GM10248 (cell line): ENCODE results near the gene APLN.

Experiments
- CTCF ChIA-PET: fragments of 300-600 bp; sonication (Branson Sonifier 250); formaldehyde crosslinking; extraction: SDS; loops from one replicate; lab custom pipeline; 2021; ENCODE audit warnings: antibody characterized with exemption; lab: Yijun Ruan, JAX
- POLR2A ChIA-PET: fragments of 350-650 bp; sonication (Branson Sonifier 250); formaldehyde crosslinking; extraction: SDS; loops from one replicate; lab custom pipeline; 2020; ENCODE audit warnings: antibody characterized with exemption; lab: Yijun Ruan, JAX
- DNase-seq: peaks from one replicate; pipeline ENCODE4 v3.0.0; 2012; ENCODE audit errors: extremely low spot score
- CTCF ChIP-seq: IDR thresholded peaks from 2 replicates; pipeline ENCODE4 v1.5.1; 2012; ENCODE audit warnings: mild to moderate bottlenecking, low read depth; ENCODE audit errors: extremely low read depth, missing control alignments, control extremely low read depth

The APLN gene

DNA sequence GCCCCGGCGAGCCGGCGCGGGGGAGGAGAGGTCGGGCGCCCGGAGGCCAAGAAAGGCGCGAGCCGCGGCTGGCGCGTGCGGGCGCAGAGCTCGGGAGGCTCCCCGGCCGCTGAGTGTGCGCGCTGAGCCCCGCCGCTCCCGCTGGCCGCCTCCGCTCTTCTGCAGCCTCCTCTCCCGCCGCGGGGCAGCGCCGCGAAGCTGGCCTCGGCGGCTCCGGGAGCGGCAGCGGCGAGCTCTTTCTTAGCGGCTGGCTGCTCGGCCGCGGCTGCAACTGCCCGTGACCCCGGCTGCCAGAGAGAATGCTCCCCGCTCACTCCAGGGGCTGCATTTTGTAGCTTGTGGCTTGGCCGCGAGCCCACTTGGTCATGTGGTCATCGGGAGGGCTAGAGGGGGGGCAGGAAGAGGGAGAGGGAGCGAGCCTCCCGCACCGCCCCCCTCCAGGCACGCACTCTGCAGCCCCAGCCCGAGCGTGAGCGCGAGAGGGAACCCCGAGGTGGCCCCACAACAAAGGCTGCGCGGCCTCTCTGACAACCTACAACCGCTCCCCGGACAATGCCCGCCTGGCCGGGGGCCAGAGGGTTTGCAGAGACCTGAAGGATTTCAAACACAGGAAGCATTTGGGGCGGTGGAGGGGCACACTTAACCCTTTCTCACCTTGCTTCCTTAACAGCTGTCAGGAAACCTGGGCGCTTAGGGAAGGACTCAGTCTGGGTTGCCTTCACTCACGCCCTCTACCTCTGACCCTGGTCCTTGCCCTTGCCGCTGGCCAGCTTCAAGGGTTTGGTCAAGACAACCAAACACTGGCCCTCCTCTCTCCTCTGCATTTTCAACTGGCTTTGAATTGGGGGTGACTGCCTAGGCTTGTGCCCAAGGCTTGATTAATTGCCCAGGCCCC lies at the start of gene APLN:
Gene APLN (minus strand): TSS at position 305 of the 895 bp plus-strand sequence. CDS start 326 bp downstream, outside the sequence.
- DNase-seq = no peak
- CTCF ChIA-PET = interaction anchor here (1.2 kb wide), 1 partner anchor 406 kb away, joined by 3 read pairs; no protein-coding TSS in a partner anchor
- TF ChIP-seq CTCF = no peak
- POLR2A ChIA-PET = no interaction called here

DNA sequence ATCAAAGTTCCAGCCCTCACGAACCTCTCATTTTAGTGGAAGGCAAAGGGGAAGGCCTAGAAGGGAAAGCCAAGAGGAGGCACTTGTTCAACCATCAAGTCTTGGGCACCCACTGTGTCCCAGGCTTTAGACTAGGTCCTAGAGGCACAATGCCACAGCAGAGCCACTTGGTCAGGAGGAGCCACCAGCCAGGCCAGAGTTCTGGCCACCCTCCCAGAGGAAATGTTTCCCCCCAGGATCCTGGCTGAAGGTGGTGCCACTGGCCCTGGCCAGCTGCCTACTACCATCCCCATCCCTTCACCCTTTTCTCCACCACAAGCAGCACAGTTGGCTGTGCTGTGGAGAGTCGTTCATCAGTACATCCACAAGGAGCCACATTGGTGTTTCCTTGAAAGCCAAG lies 49.7 kb upstream of the APLN start:
- POLR2A ChIA-PET = no interaction called here
- CTCF ChIA-PET = no interaction called here
- TF ChIP-seq CTCF = no peak
- DNase-seq = no peak

GRCh38 chrX:129701624-129702069 lies 46.9 kb upstream of the APLN start:
- POLR2A ChIA-PET = no interaction called here
- no peak for DNase-seq
- no peak for TF ChIP-seq CTCF
- CTCF ChIA-PET = no interaction called here

GRCh38 chrX:129700536-129700935 lies 45.8 kb upstream of the APLN start:
- TF ChIP-seq CTCF = no peak
- CTCF ChIA-PET = no interaction called here
- DNase-seq = no peak
- POLR2A ChIA-PET = no interaction called here

- no peak for TF ChIP-seq CTCF
- POLR2A ChIA-PET = no interaction called here
- CTCF ChIA-PET = no interaction called here
- no peak for DNase-seq
Observed at GRCh38 chrX:129698150-129698549, 43.4 kb upstream of the APLN start.

- ChIA-PET CTCF (interaction anchor here (1.2 kb wide), 1 partner anchor 29 kb away, joined by 4 read pairs; no protein-coding TSS in a partner anchor), POLR2A (no interaction called here)
- TF ChIP-seq CTCF = no peak
- no peak for DNase-seq
Observed at GRCh38 chrX:129697204-129697829, 42.6 kb upstream of the APLN start.
